ENCODE results near the gene STUM.

STUM gene

DNA sequence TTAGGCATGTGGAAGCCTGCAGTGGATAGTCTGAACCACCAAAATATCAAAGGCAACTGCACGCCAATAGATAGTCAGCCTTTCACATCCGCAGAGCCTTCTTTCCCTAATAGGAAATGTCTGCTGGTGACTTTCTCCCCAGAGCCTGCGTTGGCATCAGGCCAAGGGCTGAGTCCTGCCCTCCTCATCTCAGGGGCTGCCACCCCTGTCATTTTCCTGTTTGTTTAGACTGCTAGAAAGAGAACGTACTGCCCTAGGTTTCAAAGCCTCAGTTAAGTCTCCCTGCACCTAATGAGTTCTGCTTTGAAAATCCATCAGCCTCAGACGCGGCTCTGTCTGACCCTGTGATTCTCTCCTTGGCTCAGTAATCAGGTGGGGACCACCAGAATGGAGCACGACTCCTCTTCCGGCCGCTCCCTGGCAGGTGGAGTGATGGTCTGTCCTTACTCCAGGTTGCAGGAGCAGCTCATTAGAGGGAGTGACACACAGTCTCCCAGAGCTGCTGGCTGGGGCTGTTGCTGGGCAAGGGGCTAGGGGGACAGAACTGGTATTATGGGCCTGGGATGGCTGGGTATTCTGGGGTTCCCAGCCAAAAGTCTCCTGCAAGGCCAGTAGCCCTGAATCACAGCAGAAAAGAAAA lies 27.3 kb downstream of the STUM start:
- CTCF ChIA-PET, result no interaction called here
- H3K27ac Mint-ChIP-seq, result no peak overlapping the region
- no peaks in the 10 kb centered on the region for H3K9me3 Mint-ChIP-seq
- H3K4me3 Mint-ChIP-seq, result no peak overlapping the region
- peaks cover 21% of the 10 kb centered on the region for H3K27me3 Mint-ChIP-seq
- H3K36me3 Mint-ChIP-seq, result no peaks in the 10 kb centered on the region
- no peak for DNase-seq
- H3K4me1 Mint-ChIP-seq, result no peaks in the 10 kb centered on the region

DNA sequence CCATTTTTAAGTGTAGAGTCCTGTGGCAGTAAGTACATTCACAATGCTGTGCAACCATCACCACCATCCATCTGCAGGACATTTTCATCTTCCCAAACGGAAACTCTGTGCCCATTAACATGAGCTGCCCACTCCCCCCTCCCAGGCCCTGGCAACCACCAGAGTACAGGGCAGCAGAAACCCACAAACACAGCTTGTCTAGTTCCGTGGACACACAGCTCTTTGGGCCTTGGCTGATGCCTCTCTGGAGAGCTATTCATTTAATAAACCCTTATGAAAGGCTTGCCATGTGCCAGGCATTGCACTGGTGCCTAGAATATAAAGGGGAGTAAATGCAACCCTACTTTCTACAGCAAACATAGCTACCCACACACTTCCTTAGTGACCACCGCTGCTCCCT lies 28.0 kb downstream of the STUM start:
- DNase-seq, result no peak
- Mint-ChIP-seq H3K4me1 (no peaks in the 10 kb centered on the region), H3K36me3 (no peaks in the 10 kb centered on the region), H3K9me3 (no peaks in the 10 kb centered on the region), H3K27ac (no peak overlapping the region), H3K4me3 (no peak overlapping the region), H3K27me3 (peaks cover 20% of the 10 kb centered on the region)
- CTCF ChIA-PET, result no interaction called here

DNA sequence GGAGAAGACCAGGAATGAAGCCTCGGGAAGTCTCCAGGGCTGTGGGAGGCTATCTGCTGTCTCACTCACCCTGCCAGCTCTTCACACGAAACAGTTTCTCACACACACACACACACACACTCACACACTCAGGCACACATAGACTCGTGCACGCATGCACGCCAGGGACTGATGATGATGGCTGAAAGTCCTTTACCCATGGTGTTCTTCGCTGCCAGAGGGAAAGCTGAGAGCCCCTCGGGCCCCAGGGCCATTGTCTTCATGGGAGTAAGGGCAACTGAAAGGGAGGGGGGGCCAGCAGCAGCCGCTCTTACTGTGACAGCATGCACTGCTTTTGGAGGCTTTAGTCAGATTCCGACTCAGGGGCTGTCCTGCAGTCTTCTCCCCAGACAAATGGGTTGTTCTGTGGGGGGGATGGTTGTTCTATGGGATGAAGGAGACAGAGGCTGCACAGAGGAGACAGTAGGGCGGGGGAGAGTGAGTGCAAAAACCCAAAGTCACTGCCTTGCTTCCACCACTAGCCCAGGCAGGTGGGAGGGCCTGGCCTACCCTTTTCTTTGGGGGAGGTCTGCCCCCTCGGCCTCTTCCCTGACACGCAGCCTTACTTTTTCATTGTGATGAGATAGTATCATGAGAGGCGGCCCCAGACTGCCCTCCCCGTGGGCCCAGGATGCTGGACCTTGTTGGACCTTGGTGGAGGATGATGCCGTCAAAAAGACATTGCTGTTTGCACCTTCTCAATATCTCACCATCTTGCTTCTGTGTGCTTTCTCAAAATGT lies 29.0 kb downstream of the STUM start:
- no peak overlapping the region for H3K27ac Mint-ChIP-seq
- CTCF ChIA-PET, result no interaction called here
- H3K27me3 Mint-ChIP-seq, result peaks cover 12% of the 10 kb centered on the region

DNA sequence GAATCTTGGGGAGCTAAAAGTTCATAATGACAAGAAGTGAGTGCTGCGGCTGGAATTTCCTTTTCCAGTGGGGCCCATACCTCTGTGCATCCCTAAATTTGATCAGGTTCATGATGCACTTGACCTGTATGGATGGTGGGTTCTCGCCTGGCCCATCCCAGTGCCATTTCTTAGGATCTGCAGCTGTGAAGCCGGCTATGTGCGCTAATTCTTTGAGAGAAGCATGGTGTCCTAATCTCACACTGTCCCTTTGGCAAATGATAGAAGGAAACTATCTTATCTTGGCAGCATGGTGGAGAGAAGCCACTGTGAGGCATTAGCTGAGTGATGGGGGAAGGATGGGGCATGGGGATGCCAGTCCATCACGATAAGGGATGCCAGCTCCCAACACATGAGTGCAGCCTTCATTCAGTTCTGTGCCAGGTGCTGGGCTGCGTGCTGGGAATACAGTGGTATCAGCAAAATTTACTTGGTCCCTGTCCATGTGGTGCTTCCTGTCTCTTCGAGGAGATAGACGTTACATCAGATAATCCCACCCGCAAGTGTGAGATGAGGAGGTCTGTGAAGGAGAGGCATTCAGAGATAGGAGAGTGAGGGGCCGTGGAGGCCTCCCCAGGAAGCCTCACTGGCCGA lies 30.5 kb downstream of the STUM start:
- no peak for DNase-seq
- Mint-ChIP-seq H3K36me3 (no peaks in the 10 kb centered on the region), H3K4me1 (no peaks in the 10 kb centered on the region), H3K9me3 (no peaks in the 10 kb centered on the region), H3K27ac (peak overlapping the region; percentile 25), H3K27me3 (peaks cover 12% of the 10 kb centered on the region), H3K4me3 (no peak overlapping the region)
- CTCF ChIA-PET, result no interaction called here

More for the DNA sequence above, 29.0 kb downstream of the STUM start:
- DNase-seq, result no peak
- no peak overlapping the region for H3K4me3 Mint-ChIP-seq
- H3K4me1 Mint-ChIP-seq, result no peaks in the 10 kb centered on the region
- no peaks in the 10 kb centered on the region for H3K36me3 Mint-ChIP-seq
- no peaks in the 10 kb centered on the region for H3K9me3 Mint-ChIP-seq

GRCh38 chr1:226579781-226580323 lies 31.3 kb downstream of the STUM start:
- no peak for DNase-seq
- Mint-ChIP-seq H3K27ac (no peak overlapping the region), H3K4me1 (no peaks in the 10 kb centered on the region), H3K27me3 (peaks cover 12% of the 10 kb centered on the region), H3K36me3 (no peaks in the 10 kb centered on the region), H3K4me3 (no peak overlapping the region), H3K9me3 (no peaks in the 10 kb centered on the region)
- CTCF ChIA-PET, result no interaction called here

DNA sequence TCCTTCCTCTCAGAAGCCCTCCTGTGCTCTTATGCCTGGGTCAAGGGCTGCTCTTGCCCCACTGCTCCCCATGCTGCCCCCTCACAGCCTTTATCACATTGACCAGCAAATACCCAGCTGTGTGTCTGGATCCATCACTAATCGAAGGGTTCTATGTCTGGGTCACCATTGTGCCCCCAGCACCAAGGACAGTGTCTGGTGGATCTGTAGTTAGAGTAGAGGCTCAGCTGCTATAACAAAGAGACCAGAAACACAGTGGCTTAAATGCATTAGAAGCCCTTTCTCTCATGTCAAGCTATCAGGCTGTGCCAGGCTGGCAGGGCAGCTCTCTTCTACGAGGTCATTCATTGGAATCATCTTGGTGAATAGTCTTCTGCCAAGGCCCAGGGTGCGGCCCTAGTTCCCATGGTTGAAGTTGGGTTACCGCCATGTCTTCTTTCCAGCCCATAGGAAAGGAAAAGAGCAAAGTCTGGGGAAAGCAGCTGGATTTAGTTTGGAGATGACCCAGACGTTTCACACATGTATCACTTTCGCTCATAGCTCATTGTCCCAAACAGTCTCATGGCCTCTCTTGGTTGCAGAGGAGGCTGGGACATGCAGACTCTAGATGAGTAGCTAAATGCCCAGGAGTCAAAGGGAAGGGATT lies 32.2 kb downstream of the STUM start:
- Mint-ChIP-seq H3K9me3 (no peaks in the 10 kb centered on the region), H3K4me1 (no peaks in the 10 kb centered on the region), H3K4me3 (no peak overlapping the region), H3K27me3 (peaks cover 12% of the 10 kb centered on the region), H3K36me3 (no peaks in the 10 kb centered on the region), H3K27ac (no peak overlapping the region)
- CTCF ChIA-PET, result no interaction called here
- DNase-seq, result no peak

- H3K27me3 Mint-ChIP-seq, result peaks cover 15% of the 10 kb centered on the region
- DNase-seq, result no peak
- no peak overlapping the region for H3K27ac Mint-ChIP-seq
- H3K4me3 Mint-ChIP-seq, result no peak overlapping the region
- no peaks in the 10 kb centered on the region for H3K9me3 Mint-ChIP-seq
- no peaks in the 10 kb centered on the region for H3K4me1 Mint-ChIP-seq
- CTCF ChIA-PET, result no interaction called here
- H3K36me3 Mint-ChIP-seq, result no peaks in the 10 kb centered on the region
Measured at GRCh38 chr1:226581650-226582330, 33.2 kb downstream of the STUM start.

DNA sequence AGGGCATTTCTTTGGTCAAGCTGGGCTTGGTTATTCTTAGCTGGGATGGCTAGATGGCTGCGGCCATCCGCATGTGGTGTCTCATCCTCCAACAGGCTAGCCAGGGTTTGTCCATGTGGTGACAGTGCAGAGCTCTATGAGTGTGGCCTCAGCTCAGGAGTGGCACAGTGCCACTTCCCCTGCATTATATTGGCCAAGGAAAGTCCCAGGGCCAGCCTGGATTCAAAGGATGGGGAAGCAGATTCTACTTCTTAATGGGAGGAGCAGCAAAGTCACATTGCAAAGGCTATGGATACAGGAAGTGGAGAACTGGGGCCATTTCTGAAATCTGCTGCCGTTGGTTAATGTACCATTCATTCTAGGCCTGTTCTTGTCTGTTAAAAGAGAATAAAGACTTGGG lies 34.4 kb downstream of the STUM start:
- no peak overlapping the region for H3K4me3 Mint-ChIP-seq
- no peaks in the 10 kb centered on the region for H3K4me1 Mint-ChIP-seq
- CTCF ChIA-PET, result no interaction called here
- no peak for DNase-seq
- no peaks in the 10 kb centered on the region for H3K36me3 Mint-ChIP-seq
- peaks cover 16% of the 10 kb centered on the region for H3K27me3 Mint-ChIP-seq
- no peaks in the 10 kb centered on the region for H3K9me3 Mint-ChIP-seq
- no peak overlapping the region for H3K27ac Mint-ChIP-seq

DNA sequence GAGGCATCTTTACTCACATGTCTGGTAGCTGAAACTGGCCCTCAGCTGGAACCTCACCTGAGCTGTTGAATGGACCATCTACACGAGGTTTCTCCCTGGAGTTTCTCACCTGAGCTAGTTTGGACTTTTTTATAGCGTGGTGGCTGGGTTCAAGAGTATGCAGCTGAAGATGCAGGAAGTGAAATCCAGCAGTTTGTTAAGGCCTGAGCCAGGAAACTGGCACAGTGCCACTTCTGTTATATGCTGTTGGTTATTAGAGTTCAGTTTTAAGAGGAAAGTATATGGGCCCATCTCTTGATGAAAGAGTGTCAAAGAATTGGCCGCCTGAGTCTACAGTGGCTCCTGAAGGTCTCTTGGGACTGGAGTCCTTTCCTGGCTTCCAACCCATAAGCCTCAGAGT lies 35.6 kb downstream of the STUM start:
- Mint-ChIP-seq H3K27ac (no peak overlapping the region), H3K4me1 (no peaks in the 10 kb centered on the region)
- CTCF ChIA-PET, result no interaction called here

DNA sequence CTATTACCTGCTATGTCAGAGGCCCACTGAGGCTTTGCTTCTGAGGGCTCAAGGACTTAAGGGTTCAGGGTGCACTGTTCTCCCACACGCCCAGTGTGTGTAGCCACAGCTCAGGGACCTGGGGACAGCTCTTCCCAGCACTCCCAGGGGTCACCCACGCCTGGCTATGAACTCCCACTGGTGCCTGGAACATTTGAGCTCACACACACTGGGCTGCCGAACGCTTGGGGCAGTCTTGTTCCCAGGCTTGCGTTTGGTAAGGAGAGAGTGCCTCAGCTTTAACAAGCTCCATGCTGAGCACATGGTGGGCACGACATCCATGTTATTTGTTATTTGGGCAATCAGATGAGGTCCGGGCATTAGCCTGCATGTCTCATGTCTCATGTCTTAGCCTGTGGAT lies 37.6 kb downstream of the STUM start:
- Mint-ChIP-seq H3K36me3 (no peaks in the 10 kb centered on the region), H3K27me3 (peaks cover 17% of the 10 kb centered on the region), H3K27ac (no peak overlapping the region), H3K4me1 (no peaks in the 10 kb centered on the region), H3K9me3 (no peaks in the 10 kb centered on the region), H3K4me3 (no peak overlapping the region)
- DNase-seq, result no peak
- CTCF ChIA-PET, result interaction anchor here (2.2 kb wide), 1 partner anchor 23 kb away, joined by 8 read pairs; no protein-coding TSS in a partner anchor

More for the DNA sequence above, 35.6 kb downstream of the STUM start:
- H3K36me3 Mint-ChIP-seq, result no peaks in the 10 kb centered on the region
- no peaks in the 10 kb centered on the region for H3K9me3 Mint-ChIP-seq
- no peak for DNase-seq
- no peak overlapping the region for H3K4me3 Mint-ChIP-seq
- peaks cover 19% of the 10 kb centered on the region for H3K27me3 Mint-ChIP-seq

- peaks cover 21% of the 10 kb centered on the region for H3K27me3 Mint-ChIP-seq
- no peak overlapping the region for H3K4me3 Mint-ChIP-seq
- H3K36me3 Mint-ChIP-seq, result no peaks in the 10 kb centered on the region
- no peak for DNase-seq
- no peak overlapping the region for H3K27ac Mint-ChIP-seq
- CTCF ChIA-PET, result interaction anchor here (2.2 kb wide), 1 partner anchor 22 kb away, joined by 8 read pairs; no protein-coding TSS in a partner anchor
- no peaks in the 10 kb centered on the region for H3K9me3 Mint-ChIP-seq
- no peaks in the 10 kb centered on the region for H3K4me1 Mint-ChIP-seq
Measured at GRCh38 chr1:226586650-226587422, 38.3 kb downstream of the STUM start.

DNA sequence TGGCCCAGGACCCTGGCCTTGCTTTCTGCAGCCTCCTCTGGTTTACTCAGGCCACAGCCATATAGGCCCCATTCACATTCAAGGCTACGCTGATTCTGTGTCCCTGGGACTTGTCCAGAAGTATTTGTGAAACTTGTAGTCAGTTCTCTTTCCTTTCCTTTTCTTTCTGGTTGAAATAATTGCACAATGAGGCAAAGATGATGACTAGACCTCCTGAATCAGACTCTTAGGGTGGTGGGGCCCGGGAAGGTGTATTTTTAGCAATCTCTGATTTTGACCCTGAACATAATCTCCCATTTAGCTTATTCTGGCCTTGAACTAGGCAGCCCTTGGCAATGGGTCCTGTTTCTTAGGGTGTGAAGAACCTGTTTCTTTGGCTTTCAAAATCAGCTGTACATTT lies 39.9 kb downstream of the STUM start:
- no peaks in the 10 kb centered on the region for H3K4me1 Mint-ChIP-seq
- H3K27ac Mint-ChIP-seq, result no peak overlapping the region
- no peaks in the 10 kb centered on the region for H3K9me3 Mint-ChIP-seq
- DNase-seq, result no peak
- H3K36me3 Mint-ChIP-seq, result no peaks in the 10 kb centered on the region
- H3K27me3 Mint-ChIP-seq, result peaks cover 27% of the 10 kb centered on the region
- CTCF ChIA-PET, result interaction anchor here (0.8 to 1.7 kb wide), 2 partner anchors 18 to 542 kb away, joined by 3 to 4 read pairs; no protein-coding TSS in a partner anchor
- no peak overlapping the region for H3K4me3 Mint-ChIP-seq

DNA sequence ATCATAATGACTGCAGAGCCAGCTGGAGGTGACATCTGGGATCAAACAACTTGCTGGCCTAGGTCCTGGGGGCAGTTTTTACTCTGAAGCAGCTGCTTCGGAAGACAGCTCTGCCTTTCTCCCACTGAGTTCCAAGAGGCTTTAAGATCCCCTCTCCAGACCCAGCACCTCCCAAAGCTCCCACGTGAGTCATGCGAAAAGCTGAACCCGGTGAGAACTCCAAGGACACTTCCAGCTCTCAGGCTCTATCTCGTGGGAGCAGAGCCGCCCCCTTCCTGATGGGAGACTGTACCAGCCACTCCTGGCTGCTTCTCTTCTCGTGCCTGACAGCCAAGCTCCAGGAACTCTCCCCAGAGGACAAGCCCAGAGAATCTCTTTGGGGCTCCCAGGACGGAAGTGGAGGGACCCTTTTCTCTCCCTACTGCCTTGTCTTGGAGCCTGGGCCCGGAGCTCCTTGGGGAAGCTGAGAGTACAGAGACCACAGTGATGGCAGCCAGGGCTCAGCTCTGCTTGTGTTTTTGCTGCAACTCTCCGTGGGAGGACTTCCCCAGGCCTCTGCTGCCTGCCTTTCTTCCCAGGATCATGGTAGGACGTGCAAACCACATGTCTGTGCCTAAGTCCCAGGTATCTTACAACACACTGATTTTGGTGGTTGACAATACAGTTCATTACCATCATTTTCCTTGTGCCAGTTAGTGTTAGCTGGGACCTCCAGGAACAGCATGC lies 40.6 kb downstream of the STUM start:
- Mint-ChIP-seq H3K36me3 (no peaks in the 10 kb centered on the region), H3K27me3 (peaks cover 32% of the 10 kb centered on the region), H3K9me3 (no peaks in the 10 kb centered on the region), H3K27ac (no peak overlapping the region), H3K4me1 (no peaks in the 10 kb centered on the region), H3K4me3 (no peak overlapping the region)
- CTCF ChIA-PET, result interaction anchor here (0.8 to 1.7 kb wide), 2 partner anchors 19 to 541 kb away, joined by 3 to 4 read pairs; no protein-coding TSS in a partner anchor
- no peak for DNase-seq

Data from activated naive CD4-positive, alpha-beta T cell treated with anti-CD3 and anti-CD28 coated beads, Interleukin-2, amount 10 ng/mL, durations not matched to agents 7 days and 5 days (primary cell).